ENCODE results near the gene OPRM1.

GRCh38 chr6:153989989-153990388 lies 49.1 kb upstream of the OPRM1 start:
- TF ChIP-seq CTCF (IDR thresholded peaks at IDR 0.05; ENCODE audit: low read depth, low read length, poor library complexity, severe bottlenecking) (no peak), EZH2phosphoT487 (IDR thresholded peaks at IDR 0.05; ENCODE audit: borderline replicate concordance, low read length) (no peak)
